IgD-negative memory B cell (primary cell): Measurements from ENCODE around the gene DIP2B. TPM values are rescaled to one million over a fixed set of nuclear protein-coding genes. Genes with fewer than 3 reads are reported as not detected.

Experiments
- H3K27ac Mint-ChIP-seq, 3 donors: one replicate each; pipeline ENCODE4 v1.8.0; 2020 to 2022; ENCODE audit warnings: mild to moderate bottlenecking in 3 of 3, mixed read lengths in 3 of 3, moderate library complexity in 1 of 3
- H3K27me3 Mint-ChIP-seq: one replicate; pipeline ENCODE4 v1.8.0; 2021; ENCODE audit warnings: mixed read lengths
- H3K36me3 Mint-ChIP-seq: one replicate; pipeline ENCODE4 v1.8.0; 2020; ENCODE audit warnings: mild to moderate bottlenecking, mixed read lengths
- H3K4me1 Mint-ChIP-seq, 3 donors: one replicate each; pipeline ENCODE4 v1.8.0; 2020 to 2022; ENCODE audit warnings: mixed read lengths in 3 of 3, mild to moderate bottlenecking in 1 of 3
- H3K4me3 Mint-ChIP-seq, 4 donors: one replicate each; pipeline ENCODE4 v1.8.0; 2020 to 2022; ENCODE audit warnings: mild to moderate bottlenecking in 4 of 4, mixed read lengths in 4 of 4, moderate library complexity in 3 of 4
- H3K9me3 Mint-ChIP-seq, 3 donors: one replicate each; pipeline ENCODE4 v1.8.0; 2020 to 2021; ENCODE audit warnings: mixed read lengths in 3 of 3, mild to moderate bottlenecking in 1 of 3
- polyA plus RNA-seq: library from polyadenylated mRNA; unstranded; fragments of 300-500 nt; fragmentation: Illumina TruSeq; gene quantifications from one replicate; pipeline ENCODE4 v1.2.3, GENCODE V29; 2021

DIP2B gene
- polyA plus RNA-seq, 1 donor from 2014 or later = 16.4 TPM

GRCh38 chr12:50685641-50686040 is 180.9 kb downstream of the DIP2B start:
- no peaks in the 10 kb centered on the region for H3K9me3 Mint-ChIP-seq
- no peaks in the 10 kb centered on the region for H3K27me3 Mint-ChIP-seq
- peaks cover 6% of the 10 kb centered on the region for H3K36me3 Mint-ChIP-seq
- H3K27ac Mint-ChIP-seq = no peak overlapping the region
- H3K4me3 Mint-ChIP-seq = no peak overlapping the region
- H3K4me1 Mint-ChIP-seq = no peaks in the 10 kb centered on the region

GRCh38 chr12:50686406-50686805 is 181.6 kb downstream of the DIP2B start:
- Mint-ChIP-seq H3K9me3 (no peaks in the 10 kb centered on the region), H3K27ac (no peak overlapping the region), H3K36me3 (peaks cover 6% of the 10 kb centered on the region), H3K4me3 (no peak overlapping the region), H3K27me3 (no peaks in the 10 kb centered on the region), H3K4me1 (no peaks in the 10 kb centered on the region)

GRCh38 chr12:50686976-50687375 is 182.2 kb downstream of the DIP2B start:
- Mint-ChIP-seq H3K9me3 (no peaks in the 10 kb centered on the region), H3K27ac (no peak overlapping the region), H3K4me3 (no peak overlapping the region), H3K4me1 (no peaks in the 10 kb centered on the region), H3K27me3 (no peaks in the 10 kb centered on the region), H3K36me3 (peaks cover 6% of the 10 kb centered on the region)

GRCh38 chr12:50689437-50689836 is 184.7 kb downstream of the DIP2B start:
- Mint-ChIP-seq H3K9me3 (no peaks in the 10 kb centered on the region), H3K4me3 (no peak overlapping the region), H3K4me1 (no peaks in the 10 kb centered on the region), H3K27ac (peak overlapping the region in 1 of 3 donors; percentile 76), H3K27me3 (no peaks in the 10 kb centered on the region), H3K36me3 (peaks cover 6% of the 10 kb centered on the region)

- Mint-ChIP-seq H3K9me3 (no peaks in the 10 kb centered on the region), H3K27ac (no peak overlapping the region), H3K4me3 (no peak overlapping the region), H3K27me3 (no peaks in the 10 kb centered on the region), H3K4me1 (no peaks in the 10 kb centered on the region), H3K36me3 (peaks cover 6% of the 10 kb centered on the region)
Measured at GRCh38 chr12:50690925-50691324, 186.1 kb downstream of the DIP2B start.

- no peaks in the 10 kb centered on the region for H3K27me3 Mint-ChIP-seq
- H3K4me1 Mint-ChIP-seq = no peaks in the 10 kb centered on the region
- no peak overlapping the region for H3K4me3 Mint-ChIP-seq
- no peak overlapping the region for H3K27ac Mint-ChIP-seq
- no peaks in the 10 kb centered on the region for H3K9me3 Mint-ChIP-seq
- H3K36me3 Mint-ChIP-seq = peaks cover 6% of the 10 kb centered on the region
Measured at GRCh38 chr12:50695961-50696360, 191.2 kb downstream of the DIP2B start.

GRCh38 chr12:50696931-50697330 is 192.1 kb downstream of the DIP2B start:
- no peaks in the 10 kb centered on the region for H3K4me1 Mint-ChIP-seq
- H3K4me3 Mint-ChIP-seq = no peak overlapping the region
- no peak overlapping the region for H3K27ac Mint-ChIP-seq
- no peaks in the 10 kb centered on the region for H3K27me3 Mint-ChIP-seq
- no peaks in the 10 kb centered on the region for H3K9me3 Mint-ChIP-seq
- H3K36me3 Mint-ChIP-seq = peaks cover 6% of the 10 kb centered on the region

- H3K4me1 Mint-ChIP-seq = no peaks in the 10 kb centered on the region
- H3K4me3 Mint-ChIP-seq = no peak overlapping the region
- peaks cover 6% of the 10 kb centered on the region for H3K36me3 Mint-ChIP-seq
- no peaks in the 10 kb centered on the region for H3K27me3 Mint-ChIP-seq
- no peaks in the 10 kb centered on the region for H3K9me3 Mint-ChIP-seq
- no peak overlapping the region for H3K27ac Mint-ChIP-seq
Measured at GRCh38 chr12:50699154-50699553, 194.4 kb downstream of the DIP2B start.

- H3K9me3 Mint-ChIP-seq = no peaks in the 10 kb centered on the region
- peaks cover 6% of the 10 kb centered on the region for H3K36me3 Mint-ChIP-seq
- no peak overlapping the region for H3K27ac Mint-ChIP-seq
- no peaks in the 10 kb centered on the region for H3K4me1 Mint-ChIP-seq
- no peak overlapping the region for H3K4me3 Mint-ChIP-seq
- H3K27me3 Mint-ChIP-seq = no peaks in the 10 kb centered on the region
Measured at GRCh38 chr12:50699940-50700339, 195.2 kb downstream of the DIP2B start.

- Mint-ChIP-seq H3K27ac (no peak overlapping the region), H3K4me1 (no peaks in the 10 kb centered on the region), H3K36me3 (no peaks in the 10 kb centered on the region), H3K4me3 (no peak overlapping the region), H3K27me3 (no peaks in the 10 kb centered on the region), H3K9me3 (no peaks in the 10 kb centered on the region)
Measured at GRCh38 chr12:50706606-50707005, 201.8 kb downstream of the DIP2B start.

- H3K27me3 Mint-ChIP-seq = no peaks in the 10 kb centered on the region
- H3K9me3 Mint-ChIP-seq = no peaks in the 10 kb centered on the region
- H3K4me3 Mint-ChIP-seq = no peak overlapping the region
- H3K36me3 Mint-ChIP-seq = no peaks in the 10 kb centered on the region
- H3K4me1 Mint-ChIP-seq = no peaks in the 10 kb centered on the region
- H3K27ac Mint-ChIP-seq = no peak overlapping the region
Measured at GRCh38 chr12:50707396-50707795, 202.6 kb downstream of the DIP2B start.

GRCh38 chr12:50708631-50709030 is 203.8 kb downstream of the DIP2B start:
- Mint-ChIP-seq H3K9me3 (no peaks in the 10 kb centered on the region), H3K36me3 (no peaks in the 10 kb centered on the region), H3K27ac (no peak overlapping the region), H3K4me1 (no peaks in the 10 kb centered on the region), H3K4me3 (no peak overlapping the region), H3K27me3 (no peaks in the 10 kb centered on the region)

- peak overlapping the region in 1 of 3 donors; percentile 55 for H3K27ac Mint-ChIP-seq
- H3K9me3 Mint-ChIP-seq = no peaks in the 10 kb centered on the region
- no peaks in the 10 kb centered on the region for H3K27me3 Mint-ChIP-seq
- no peaks in the 10 kb centered on the region for H3K4me1 Mint-ChIP-seq
- no peak overlapping the region for H3K4me3 Mint-ChIP-seq
- no peaks in the 10 kb centered on the region for H3K36me3 Mint-ChIP-seq
Measured at GRCh38 chr12:50711121-50711520, 206.3 kb downstream of the DIP2B start.

- peaks cover 2% of the 10 kb centered on the region for H3K36me3 Mint-ChIP-seq
- H3K27me3 Mint-ChIP-seq = no peaks in the 10 kb centered on the region
- peaks cover 0 to 2% (median 0%) of the 10 kb centered on the region in 3 donors for H3K4me1 Mint-ChIP-seq
- peak overlapping the region in 1 of 3 donors; percentile 23 for H3K27ac Mint-ChIP-seq
- H3K4me3 Mint-ChIP-seq = no peak overlapping the region
- H3K9me3 Mint-ChIP-seq = no peaks in the 10 kb centered on the region
Measured at GRCh38 chr12:50715174-50715573, 210.4 kb downstream of the DIP2B start.

GRCh38 chr12:50718760-50719159 is 214.0 kb downstream of the DIP2B start:
- Mint-ChIP-seq H3K9me3 (no peaks in the 10 kb centered on the region), H3K27ac (no peak overlapping the region), H3K36me3 (peaks cover 4% of the 10 kb centered on the region)

GRCh38 chr12:50720085-50720484 is 215.3 kb downstream of the DIP2B start:
- Mint-ChIP-seq H3K27ac (no peak overlapping the region), H3K4me3 (no peak overlapping the region), H3K9me3 (no peaks in the 10 kb centered on the region), H3K36me3 (peaks cover 5% of the 10 kb centered on the region), H3K27me3 (no peaks in the 10 kb centered on the region), H3K4me1 (peaks cover 2 to 11% (median 5%) of the 10 kb centered on the region in 3 donors)

More at GRCh38 chr12:50718760-50719159, 214.0 kb downstream of the DIP2B start:
- no peak overlapping the region for H3K4me3 Mint-ChIP-seq
- peaks cover 2 to 11% (median 5%) of the 10 kb centered on the region in 3 donors for H3K4me1 Mint-ChIP-seq
- H3K27me3 Mint-ChIP-seq = no peaks in the 10 kb centered on the region

- H3K9me3 Mint-ChIP-seq = no peaks in the 10 kb centered on the region
- H3K4me3 Mint-ChIP-seq = no peak overlapping the region
- H3K4me1 Mint-ChIP-seq = peaks cover 2 to 11% (median 5%) of the 10 kb centered on the region in 3 donors
- H3K27me3 Mint-ChIP-seq = no peaks in the 10 kb centered on the region
- no peak overlapping the region for H3K27ac Mint-ChIP-seq
- H3K36me3 Mint-ChIP-seq = peaks cover 5% of the 10 kb centered on the region
Measured at GRCh38 chr12:50720501-50720900, 215.7 kb downstream of the DIP2B start.
